OCI-LY7 (cell line): ENCODE measurements around the gene ARHGAP35. TPM values are rescaled to one million over a fixed set of nuclear protein-coding genes. Genes with fewer than 3 reads are reported as not detected.
"Not testable (repeated sequence)": the region's sequence is repeated elsewhere in the genome, so short reads cannot be mapped to it uniquely, and the experiment has no call there.

Source experiments
- BruUV-seq: library from RNA; stranded (reverse); fragments of 400-500 nt; replicated peaks from 2 replicates; lab custom pipeline; 2021; lab: Mats Ljungman, UMichigan
- CTCF ChIA-PET: fragments of 300-600 bp; sonication (Branson Sonifier 250); formaldehyde crosslinking; loops from one replicate; lab custom pipeline; 2022; ENCODE audit warnings: antibody characterized with exemption; ENCODE audit not compliant: unreplicated experiment; lab: Charles Lee
- POLR2A ChIA-PET: fragments of 300-600 bp; sonication (Branson Sonifier 250); formaldehyde crosslinking; loops from one replicate; lab custom pipeline; 2022; ENCODE audit warnings: antibody characterized with exemption; lab: Charles Lee
- DNase-seq: peaks from one replicate; pipeline ENCODE4 v3.0.0-alpha.2; 2015; ENCODE audit warnings: low spot score
- H2AFZ ChIP-seq: fragments of 200-600 bp; sonication (generic), shearing (Covaris generic); 2 replicates; pipeline ENCODE4 v1.6.1; 2014; ENCODE audit warnings: mild to moderate bottlenecking, antibody characterized with exemption, low read length, moderate library complexity
- H3K27ac ChIP-seq: fragments of 200-600 bp; sonication (generic); 2 replicates; pipeline ENCODE4 v1.5.1; 2014; ENCODE audit warnings: mixed run types, low read depth, mild to moderate bottlenecking, moderate library complexity, low read length, inconsistent platforms; ENCODE audit not compliant: poor library complexity, severe bottlenecking
- H3K36me3 ChIP-seq: fragments of 200-600 bp; sonication (generic); 2 replicates; pipeline ENCODE4 v1.6.1; 2014; ENCODE audit warnings: mild to moderate bottlenecking, antibody characterized with exemption, low read length, moderate library complexity, mixed read lengths; ENCODE audit not compliant: insufficient read depth
- H3K4me1 ChIP-seq: fragments of 200-600 bp; sonication (generic); 2 replicates; pipeline ENCODE4 v1.5.1; 2014; ENCODE audit warnings: mild to moderate bottlenecking, low read length; ENCODE audit not compliant: insufficient read depth, poor library complexity, severe bottlenecking
- H3K4me2 ChIP-seq: fragments of 200-600 bp; sonication (generic); 2 replicates; pipeline ENCODE4 v1.6.1; 2014; ENCODE audit warnings: mild to moderate bottlenecking, low read length
- H3K4me3 ChIP-seq: fragments of 200-600 bp; sonication (generic); 2 replicates; pipeline ENCODE4 v1.5.1; 2014; ENCODE audit warnings: mild to moderate bottlenecking, low read depth, low read length; ENCODE audit not compliant: poor library complexity, severe bottlenecking
- H3K79me2 ChIP-seq: fragments of 200-600 bp; sonication (generic); 2 replicates; pipeline ENCODE4 v1.6.1; 2016; ENCODE audit warnings: low read depth, mild to moderate bottlenecking, low read length, moderate library complexity, mixed read lengths; ENCODE audit not compliant: insufficient read depth
- H3K9me2 ChIP-seq: fragments of 200-600 bp; sonication (generic); 2 replicates; pipeline ENCODE4 v1.6.1; 2016; ENCODE audit warnings: mild to moderate bottlenecking, low read length, mixed read lengths; ENCODE audit not compliant: insufficient read depth
- H3K9me3 ChIP-seq: fragments of 200-600 bp; sonication (generic); 2 replicates; pipeline ENCODE4 v1.6.1; 2014; ENCODE audit warnings: mild to moderate bottlenecking, mixed run types, low read length, mixed read lengths
- H4K20me1 ChIP-seq: fragments of 200-600 bp; sonication (generic); 2 replicates; pipeline ENCODE4 v1.6.1; 2014; ENCODE audit warnings: mild to moderate bottlenecking, antibody characterized with exemption, low read length, moderate library complexity, mixed read lengths; ENCODE audit not compliant: insufficient read depth
- CTCF ChIP-seq: fragments of 200-600 bp; sonication (generic); conservative IDR thresholded peaks from 2 replicates; pipeline ENCODE4 v1.5.1; 2014; ENCODE audit warnings: mild to moderate bottlenecking, antibody characterized with exemption, low read length, moderate library complexity, mixed read lengths
- EZH2phosphoT487 ChIP-seq: fragments of 200-600 bp; sonication (generic); IDR thresholded peaks from 2 replicates; pipeline ENCODE4 v1.6.1; 2018; ENCODE audit warnings: low read depth, borderline replicate concordance, mild to moderate bottlenecking, mixed run types, antibody characterized with exemption, low read length, moderate library complexity, mixed read lengths
- intact Hi-C: fragments of 100-400 bp; cut with micrococcal nuclease; formaldehyde crosslinking; loops from one replicate; pipeline ENCODE4 v1.10.0; 2022; ENCODE audit not compliant: unreplicated experiment
- total RNA-seq, 2 experiments: library from RNA; depleted of rRNA in 1 of 2; stranded (reverse); fragments of >200 nt in 1 of 2; shearing (Covaris generic) in 1 of 2; gene quantifications; 2 replicates each; pipeline ENCODE4 v1.2.3, GENCODE V29; 2014 to 2022

ARHGAP35 gene
- total RNA-seq, 2 experiments from 2014 or later, result 26.5 to 42.2 TPM

DNA sequence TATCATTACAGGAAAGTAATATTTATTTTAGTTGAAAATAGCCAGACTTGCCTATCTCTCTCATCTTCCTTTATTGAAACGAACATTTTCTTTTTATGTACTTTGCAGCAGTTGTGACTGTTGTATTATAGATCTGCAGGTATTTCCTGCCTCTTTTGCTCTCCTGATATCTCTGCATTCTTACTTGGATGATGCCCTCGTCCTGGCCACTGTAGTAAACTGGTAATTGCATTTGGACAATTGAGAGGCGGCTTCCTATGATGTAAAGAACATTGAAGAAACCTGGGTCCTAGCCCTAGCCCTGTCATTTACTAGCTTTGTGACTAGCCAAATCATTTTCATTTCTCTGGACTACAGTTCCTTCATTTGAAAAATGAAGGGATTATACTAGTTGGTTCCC lies 6.4 kb downstream of the ARHGAP35 start:
- no peak for DNase-seq
- no peaks in the 10 kb centered on the region for H3K9me3 ChIP-seq
- peaks cover 57% of the 10 kb centered on the region for H3K4me1 ChIP-seq
- POLR2A ChIA-PET, result interaction anchor here (1.0 kb wide), 1 partner anchor 10 kb away, joined by 6 read pairs; no protein-coding TSS in a partner anchor
- peak overlapping the region; percentile 7 for H3K27ac ChIP-seq
- H3K36me3 ChIP-seq, result peaks cover 54% of the 10 kb centered on the region
- peaks cover 99% of the 10 kb centered on the region for H3K79me2 ChIP-seq
- intact Hi-C loops, result no loop called here
- H3K4me2 ChIP-seq, result no peak overlapping the region
- H3K9me2 ChIP-seq, result no peaks in the 10 kb centered on the region
- peaks cover 37% of the 10 kb centered on the region for H4K20me1 ChIP-seq
- H2AFZ ChIP-seq, result no peak overlapping the region
- H3K4me3 ChIP-seq, result no peak overlapping the region
- TF ChIP-seq EZH2phosphoT487, result no peak
- BruUV-seq, result no TSS peak
- CTCF ChIA-PET, result no interaction called here

GRCh38 chr19:46868025-46868802 lies 7.4 kb downstream of the ARHGAP35 start:
- ChIA-PET POLR2A (interaction anchor here (0.6 to 1.2 kb wide), 5 partner anchors 9 to 148 kb away, joined by 3 to 8 read pairs (median 4); partner anchors contain the start of gene AP2S1), CTCF (no interaction called here)
- Histone ChIP-seq H3K9me2 (no peaks in the 10 kb centered on the region), H3K79me2 (peaks cover 97% of the 10 kb centered on the region), H3K4me1 (peaks cover 49% of the 10 kb centered on the region), H3K4me2 (no peak overlapping the region), H4K20me1 (peaks cover 30% of the 10 kb centered on the region), H2AFZ (no peak overlapping the region), H3K9me3 (no peaks in the 10 kb centered on the region), H3K36me3 (peaks cover 58% of the 10 kb centered on the region), H3K27ac (peak overlapping the region; percentile 18), H3K4me3 (no peak overlapping the region)
- TF ChIP-seq CTCF (no peak), EZH2phosphoT487 (no peak)
- DNase-seq, result no peak
- BruUV-seq, result no TSS peak
- intact Hi-C loops, result no loop called here

GRCh38 chr19:46871173-46871572 lies 10.4 kb downstream of the ARHGAP35 start:
- H3K27ac ChIP-seq, H3K9me3 ChIP-seq, BruUV-seq, H3K4me2 ChIP-seq, H3K4me3 ChIP-seq, H3K9me2 ChIP-seq, H2AFZ ChIP-seq, intact Hi-C loops, DNase-seq, CTCF ChIA-PET: not testable (repeated sequence)
- POLR2A ChIA-PET, result interaction anchor here (0.5 to 0.7 kb wide), 2 partner anchors 62 to 71 kb away, joined by 3 to 4 read pairs; no protein-coding TSS in a partner anchor
- Histone ChIP-seq H3K79me2 (peaks cover 93% of the 10 kb centered on the region), H3K36me3 (peaks cover 47% of the 10 kb centered on the region), H3K4me1 (peaks cover 31% of the 10 kb centered on the region), H4K20me1 (peaks cover 11% of the 10 kb centered on the region; the same call in 1 of the 2 replicates)
